Measurements from ENCODE around the gene NFYB.

GRCh38 chr12:104095289-104095688, 42.7 kb downstream of the NFYB start:
- TF ChIP-seq, protein P1, sequence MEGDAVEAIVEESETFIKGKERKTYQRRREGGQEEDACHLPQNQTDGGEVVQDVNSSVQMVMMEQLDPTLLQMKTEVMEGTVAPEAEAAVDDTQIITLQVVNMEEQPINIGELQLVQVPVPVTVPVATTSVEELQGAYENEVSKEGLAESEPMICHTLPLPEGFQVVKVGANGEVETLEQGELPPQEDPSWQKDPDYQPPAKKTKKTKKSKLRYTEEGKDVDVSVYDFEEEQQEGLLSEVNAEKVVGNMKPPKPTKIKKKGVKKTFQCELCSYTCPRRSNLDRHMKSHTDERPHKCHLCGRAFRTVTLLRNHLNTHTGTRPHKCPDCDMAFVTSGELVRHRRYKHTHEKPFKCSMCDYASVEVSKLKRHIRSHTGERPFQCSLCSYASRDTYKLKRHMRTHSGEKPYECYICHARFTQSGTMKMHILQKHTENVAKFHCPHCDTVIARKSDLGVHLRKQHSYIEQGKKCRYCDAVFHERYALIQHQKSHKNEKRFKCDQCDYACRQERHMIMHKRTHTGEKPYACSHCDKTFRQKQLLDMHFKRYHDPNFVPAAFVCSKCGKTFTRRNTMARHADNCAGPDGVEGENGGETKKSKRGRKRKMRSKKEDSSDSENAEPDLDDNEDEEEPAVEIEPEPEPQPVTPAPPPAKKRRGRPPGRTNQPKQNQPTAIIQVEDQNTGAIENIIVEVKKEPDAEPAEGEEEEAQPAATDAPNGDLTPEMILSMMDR (IDR thresholded peaks at IDR 0.05), result no peak
- TF ChIP-seq EZH2 (IDR thresholded peaks at IDR 0.05), result no peak
